Measurements from ENCODE around the gene NHERF1. TPM values are rescaled to one million over a fixed set of nuclear protein-coding genes. Genes with fewer than 3 reads are reported as not detected.

Gene NHERF1
- polyA plus RNA-seq, 1 donor (not counting 4 experiments of a cell fraction or from before 2014, with no cell fraction given), result 45.6 TPM

- Histone ChIP-seq H3K4me2 (ENCODE audit: control insufficient read depth, extremely low read depth, insufficient read depth, low read depth, low read length) (no peak overlapping the region), H3K36me3 (ENCODE audit: control insufficient read depth in 2 of 2, extremely low read depth in 1 of 2, insufficient read depth in 2 of 2, low read length in 2 of 2) (no peaks in the 10 kb centered on the region), H3K27ac (ENCODE audit: control insufficient read depth, insufficient read depth, low read length) (no peak overlapping the region), H3K9me3 (ENCODE audit: control insufficient read depth, low read depth, low read length) (no peaks in the 10 kb centered on the region), H3K9me1 (ENCODE audit: control insufficient read depth, extremely low read depth, insufficient read depth, low read length) (peaks cover 5% of the 10 kb centered on the region), H3K4me3 (ENCODE audit: control insufficient read depth in 2 of 3, extremely low read depth in 1 of 3, insufficient read depth in 2 of 3, low read depth in 1 of 3, low read length in 3 of 3) (no peak overlapping the region), H3K27me3 (ENCODE audit: control insufficient read depth, extremely low read depth, insufficient read depth, low read length) (peaks cover 7% of the 10 kb centered on the region), H2AFZ (ENCODE audit: control insufficient read depth, low read length) (no peak overlapping the region), H3K4me1 (ENCODE audit: control insufficient read depth, extremely low read depth, insufficient read depth, low read length) (peaks cover 14% of the 10 kb centered on the region), H3K79me2 (ENCODE audit: control insufficient read depth, insufficient read depth, low read length) (peaks cover 20% of the 10 kb centered on the region), H4K20me1 (ENCODE audit: control insufficient read depth, extremely low read depth, insufficient read depth, low read length) (peaks cover 2% of the 10 kb centered on the region), H3K9ac (ENCODE audit: control insufficient read depth, extremely low read depth, insufficient read depth, low read length) (no peak overlapping the region)
- no peak for TF ChIP-seq EZH2 (IDR thresholded peaks at IDR 0.05; ENCODE audit: low read length)
- no peak for TF ChIP-seq CTCF (optimal IDR thresholded peaks at IDR 0.05 in 1 of 3, IDR thresholded peaks at IDR 0.05 in 1 of 3, conservative IDR thresholded peaks at IDR 0.05 in 1 of 3; ENCODE audit: extremely low read depth in 1 of 3, insufficient read depth in 2 of 3, low read length in 3 of 3)
- no peak for FAIRE-seq
- DNase-seq (ENCODE audit: low read depth, low spot score), result no peak
- dilution Hi-C loops (cut with MboI; ENCODE audit: extremely low pct_ligation_motif_present, low sequenced_read_pairs), result no loop called here
Observed at GRCh38 chr17:74745548-74746177, 2.8 kb upstream of the NHERF1 start.

DNA sequence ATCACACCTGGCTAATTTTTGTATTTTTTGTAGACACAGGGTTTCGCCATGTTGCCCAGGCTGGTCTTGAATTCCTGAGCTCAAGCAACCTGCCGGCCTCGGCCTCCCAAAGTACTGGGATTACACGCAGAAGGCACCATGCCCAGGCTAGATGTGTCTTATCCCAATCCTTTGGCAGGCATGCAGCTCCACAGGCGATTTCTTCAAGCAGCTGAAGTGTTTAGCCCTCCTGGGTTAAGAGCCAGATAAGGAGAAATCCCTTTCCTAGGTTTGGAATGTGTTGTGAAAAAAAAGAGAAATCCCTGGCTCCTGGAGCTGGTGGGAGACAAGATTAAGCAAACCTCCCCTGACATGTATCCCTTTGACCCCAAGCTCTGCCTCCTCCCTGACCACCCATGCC, 2.1 kb upstream of the NHERF1 start:
- Histone ChIP-seq H3K79me2 (ENCODE audit: control insufficient read depth, insufficient read depth, low read length) (peaks cover 27% of the 10 kb centered on the region), H2AFZ (ENCODE audit: control insufficient read depth, low read length) (no peak overlapping the region), H3K27me3 (ENCODE audit: control insufficient read depth, extremely low read depth, insufficient read depth, low read length) (peaks cover 7% of the 10 kb centered on the region), H3K4me1 (ENCODE audit: control insufficient read depth, extremely low read depth, insufficient read depth, low read length) (peaks cover 20% of the 10 kb centered on the region), H3K36me3 (ENCODE audit: control insufficient read depth in 2 of 2, extremely low read depth in 1 of 2, insufficient read depth in 2 of 2, low read length in 2 of 2) (no peaks in the 10 kb centered on the region), H3K9ac (ENCODE audit: control insufficient read depth, extremely low read depth, insufficient read depth, low read length) (no peak overlapping the region), H3K4me2 (ENCODE audit: control insufficient read depth, extremely low read depth, insufficient read depth, low read depth, low read length) (no peak overlapping the region), H4K20me1 (ENCODE audit: control insufficient read depth, extremely low read depth, insufficient read depth, low read length) (peaks cover 2% of the 10 kb centered on the region), H3K9me3 (ENCODE audit: control insufficient read depth, low read depth, low read length) (no peaks in the 10 kb centered on the region), H3K27ac (ENCODE audit: control insufficient read depth, insufficient read depth, low read length) (no peak overlapping the region), H3K9me1 (ENCODE audit: control insufficient read depth, extremely low read depth, insufficient read depth, low read length) (peaks cover 5% of the 10 kb centered on the region), H3K4me3 (ENCODE audit: control insufficient read depth in 2 of 3, extremely low read depth in 1 of 3, insufficient read depth in 2 of 3, low read depth in 1 of 3, low read length in 3 of 3) (no peak overlapping the region)
- dilution Hi-C loops (cut with MboI; ENCODE audit: extremely low pct_ligation_motif_present, low sequenced_read_pairs), result no loop called here
- TF ChIP-seq EZH2 (IDR thresholded peaks at IDR 0.05; ENCODE audit: low read length) (no peak), CTCF (optimal IDR thresholded peaks at IDR 0.05 in 1 of 3, IDR thresholded peaks at IDR 0.05 in 1 of 3, conservative IDR thresholded peaks at IDR 0.05 in 1 of 3; ENCODE audit: extremely low read depth in 1 of 3, insufficient read depth in 2 of 3, low read length in 3 of 3) (no peak)
- DNase-seq (ENCODE audit: low read depth, low spot score), result no peak
- no peak for FAIRE-seq
